Measurements from ENCODE around the gene TMEM236. TPM values are rescaled to one million over a fixed set of nuclear protein-coding genes. Genes with fewer than 3 reads are reported as not detected.

The TMEM236 gene
- total and polyA plus RNA-seq, 2 donors (not counting 3 experiments of a cell fraction or from before 2014, with no cell fraction given): 0.24 to 0.29 TPM

GRCh38 chr10:17841050-17841449 is 89.0 kb downstream of the TMEM236 start:
- no TSS peak for BruUV-seq (replicated peaks)
- DNase-seq (ENCODE audit: low read depth, low spot score) (no peak), FAIRE-seq (no peak)
- Histone ChIP-seq H3K9me1 (replicated peaks; ENCODE audit: control insufficient read depth, extremely low read depth, insufficient read depth, low read length) (no peaks in the 10 kb centered on the region), H3K4me3 (replicated peaks in 1 of 3; ENCODE audit: insufficient read depth in 1 of 3, low read depth in 1 of 3, low read length in 3 of 3) (no peak overlapping the region), H3K4me2 (ENCODE audit: insufficient read depth, low read length) (no peak overlapping the region), H3K9ac (replicated peaks; ENCODE audit: extremely low read depth, insufficient read depth, low read length) (no peak overlapping the region), H3K27ac (ENCODE audit: insufficient read depth, low read depth, low read length) (no peak overlapping the region), H4K20me1 (replicated peaks; ENCODE audit: control insufficient read depth, extremely low read depth, insufficient read depth, low read length) (no peaks in the 10 kb centered on the region), H3K27me3 (ENCODE audit: control insufficient read depth in 2 of 2, insufficient read depth in 2 of 2, low read length in 2 of 2) (no peaks in the 10 kb centered on the region), H3K79me2 (ENCODE audit: control insufficient read depth, insufficient read depth, low read length) (no peaks in the 10 kb centered on the region), H3K9me3 (replicated peaks; ENCODE audit: control insufficient read depth, insufficient read depth, low read length) (no peaks in the 10 kb centered on the region), H2AFZ (ENCODE audit: low read depth, low read length) (no peak overlapping the region), H3K4me1 (ENCODE audit: control insufficient read depth, extremely low read depth, insufficient read depth, low read length) (peaks cover 13% of the 10 kb centered on the region), H3K36me3 (ENCODE audit: control insufficient read depth in 2 of 2, extremely low read depth in 1 of 2, insufficient read depth in 2 of 2, low read length in 2 of 2) (no peaks in the 10 kb centered on the region)
- ChIA-PET CTCF (no interaction called here), POLR2A (no interaction called here)
- dilution Hi-C loops (cut with MboI; ENCODE audit: extremely low pct_ligation_motif_present, low sequenced_read_pairs) (no loop called here), intact Hi-C loops (cut with micrococcal nuclease) (no loop called here)
- TF ChIP-seq FOS (IDR thresholded peaks at IDR 0.05; ENCODE audit: borderline replicate concordance, insufficient read depth, low read length) (peak; percentile 18), MYC (IDR thresholded peaks at IDR 0.05; ENCODE audit: low read depth, low read length) (no peak), POLR2A (IDR thresholded peaks at IDR 0.05; ENCODE audit: low read depth, low read length) (no peak), JUN (IDR thresholded peaks at IDR 0.05; ENCODE audit: borderline replicate concordance, insufficient read depth, insufficient read length, low read depth) (no peak)

DNA sequence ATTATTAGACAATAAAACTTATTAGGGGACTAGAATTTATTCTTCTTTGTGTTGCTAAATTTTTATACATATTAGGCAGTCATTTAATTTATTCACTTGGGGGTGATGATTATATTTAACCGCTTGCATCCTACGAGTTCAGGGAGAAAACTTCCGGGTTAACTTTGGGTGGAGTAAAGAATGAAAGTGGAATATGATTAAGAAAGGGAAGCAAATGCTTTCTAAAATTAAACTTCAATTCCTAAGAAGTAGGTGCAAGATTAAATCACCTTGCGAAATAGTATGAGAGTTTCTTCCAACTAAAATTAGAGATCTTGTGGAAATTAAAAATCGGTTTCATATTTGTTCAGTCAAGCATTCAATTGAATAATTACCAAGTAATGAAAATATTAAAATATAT is 90.6 kb downstream of the TMEM236 start:
- no peaks in the 10 kb centered on the region for H3K27me3 ChIP-seq (ENCODE audit: control insufficient read depth in 2 of 2, insufficient read depth in 2 of 2, low read length in 2 of 2)
- no peak overlapping the region for H2AFZ ChIP-seq (ENCODE audit: low read depth, low read length)
- CTCF ChIA-PET: no interaction called here
- no peak overlapping the region for H3K27ac ChIP-seq (ENCODE audit: insufficient read depth, low read depth, low read length)
- H3K4me2 ChIP-seq (ENCODE audit: insufficient read depth, low read length): no peak overlapping the region
- H3K36me3 ChIP-seq (ENCODE audit: control insufficient read depth in 2 of 2, extremely low read depth in 1 of 2, insufficient read depth in 2 of 2, low read length in 2 of 2): no peaks in the 10 kb centered on the region
- no peaks in the 10 kb centered on the region for H3K9me1 ChIP-seq (replicated peaks; ENCODE audit: control insufficient read depth, extremely low read depth, insufficient read depth, low read length)
- dilution Hi-C loops (cut with MboI; ENCODE audit: extremely low pct_ligation_motif_present, low sequenced_read_pairs): no loop called here
- H3K9ac ChIP-seq (replicated peaks; ENCODE audit: extremely low read depth, insufficient read depth, low read length): no peak overlapping the region
- POLR2A ChIA-PET: no interaction called here
- no peak overlapping the region for H3K4me3 ChIP-seq (replicated peaks in 1 of 3; ENCODE audit: insufficient read depth in 1 of 3, low read depth in 1 of 3, low read length in 3 of 3)
- H3K9me3 ChIP-seq (replicated peaks; ENCODE audit: control insufficient read depth, insufficient read depth, low read length): no peaks in the 10 kb centered on the region
- intact Hi-C loops (cut with micrococcal nuclease): no loop called here
- BruUV-seq (replicated peaks): no TSS peak
- DNase-seq (ENCODE audit: low read depth, low spot score) (no peak), FAIRE-seq (no peak)
- TF ChIP-seq JUN (IDR thresholded peaks at IDR 0.05; ENCODE audit: borderline replicate concordance, insufficient read depth, insufficient read length, low read depth): no peak
- TF ChIP-seq POLR2A (IDR thresholded peaks at IDR 0.05; ENCODE audit: low read depth, low read length): no peak
- TF ChIP-seq POLR2AphosphoS5 (IDR thresholded peaks at IDR 0.05; ENCODE audit: insufficient read depth, low read depth, low read length): no peak
- TF ChIP-seq EZH2 (IDR thresholded peaks at IDR 0.05; ENCODE audit: borderline replicate concordance, low read depth, low read length, severe bottlenecking): no peak
- TF ChIP-seq, protein P1, sequence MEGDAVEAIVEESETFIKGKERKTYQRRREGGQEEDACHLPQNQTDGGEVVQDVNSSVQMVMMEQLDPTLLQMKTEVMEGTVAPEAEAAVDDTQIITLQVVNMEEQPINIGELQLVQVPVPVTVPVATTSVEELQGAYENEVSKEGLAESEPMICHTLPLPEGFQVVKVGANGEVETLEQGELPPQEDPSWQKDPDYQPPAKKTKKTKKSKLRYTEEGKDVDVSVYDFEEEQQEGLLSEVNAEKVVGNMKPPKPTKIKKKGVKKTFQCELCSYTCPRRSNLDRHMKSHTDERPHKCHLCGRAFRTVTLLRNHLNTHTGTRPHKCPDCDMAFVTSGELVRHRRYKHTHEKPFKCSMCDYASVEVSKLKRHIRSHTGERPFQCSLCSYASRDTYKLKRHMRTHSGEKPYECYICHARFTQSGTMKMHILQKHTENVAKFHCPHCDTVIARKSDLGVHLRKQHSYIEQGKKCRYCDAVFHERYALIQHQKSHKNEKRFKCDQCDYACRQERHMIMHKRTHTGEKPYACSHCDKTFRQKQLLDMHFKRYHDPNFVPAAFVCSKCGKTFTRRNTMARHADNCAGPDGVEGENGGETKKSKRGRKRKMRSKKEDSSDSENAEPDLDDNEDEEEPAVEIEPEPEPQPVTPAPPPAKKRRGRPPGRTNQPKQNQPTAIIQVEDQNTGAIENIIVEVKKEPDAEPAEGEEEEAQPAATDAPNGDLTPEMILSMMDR (IDR thresholded peaks at IDR 0.05; ENCODE audit: extremely low read depth in 1 of 2, insufficient read depth in 1 of 2, low read depth in 1 of 2, low read length in 2 of 2): no peak
- TF ChIP-seq MYC (IDR thresholded peaks at IDR 0.05; ENCODE audit: low read depth, low read length): no peak
- TF ChIP-seq MAX (IDR thresholded peaks at IDR 0.05; ENCODE audit: insufficient read depth, insufficient read length): no peak
- TF ChIP-seq GATA2 (IDR thresholded peaks at IDR 0.05; ENCODE audit: insufficient read depth, insufficient read length, low read depth, low read length): no peak
- TF ChIP-seq FOS (IDR thresholded peaks at IDR 0.05; ENCODE audit: borderline replicate concordance, insufficient read depth, low read length): no peak
- H3K4me1 ChIP-seq (ENCODE audit: control insufficient read depth, extremely low read depth, insufficient read depth, low read length): peaks cover 6% of the 10 kb centered on the region
- H3K79me2 ChIP-seq (ENCODE audit: control insufficient read depth, insufficient read depth, low read length): no peaks in the 10 kb centered on the region
- no peaks in the 10 kb centered on the region for H4K20me1 ChIP-seq (replicated peaks; ENCODE audit: control insufficient read depth, extremely low read depth, insufficient read depth, low read length)
